HG03196 (cell line): ENCODE results near the gene TSPAN10.
A peak's percentile ranks its signal among the peaks of the same experiment; 100 is the strongest.

Experiments
- ATAC-seq: cut with Tn5 transposase; IDR thresholded peaks from one replicate; pipeline ENCODE4 v1.9.1; 2021; ENCODE audit not compliant: unreplicated experiment

Gene TSPAN10

DNA sequence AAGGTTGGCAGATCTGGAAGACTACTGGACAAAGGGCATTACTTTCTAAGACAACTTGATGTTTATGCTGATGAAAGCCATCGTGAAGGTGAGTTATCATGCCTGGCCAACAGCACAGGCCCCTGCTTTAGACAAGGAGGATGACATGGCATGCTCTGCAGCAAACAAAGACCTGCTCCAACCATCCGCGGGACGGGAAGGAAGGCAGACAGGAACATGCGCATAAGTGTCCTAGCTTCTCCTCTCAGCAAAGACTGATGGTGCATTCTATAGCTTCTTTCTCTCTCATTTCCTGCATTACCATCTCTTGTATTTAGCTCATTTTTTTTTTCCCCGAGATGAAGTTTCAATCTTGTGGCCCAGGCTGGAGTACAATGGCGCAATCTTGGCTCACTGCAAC is 5.5 kb upstream of the TSPAN10 start:
- no peak for ATAC-seq

DNA sequence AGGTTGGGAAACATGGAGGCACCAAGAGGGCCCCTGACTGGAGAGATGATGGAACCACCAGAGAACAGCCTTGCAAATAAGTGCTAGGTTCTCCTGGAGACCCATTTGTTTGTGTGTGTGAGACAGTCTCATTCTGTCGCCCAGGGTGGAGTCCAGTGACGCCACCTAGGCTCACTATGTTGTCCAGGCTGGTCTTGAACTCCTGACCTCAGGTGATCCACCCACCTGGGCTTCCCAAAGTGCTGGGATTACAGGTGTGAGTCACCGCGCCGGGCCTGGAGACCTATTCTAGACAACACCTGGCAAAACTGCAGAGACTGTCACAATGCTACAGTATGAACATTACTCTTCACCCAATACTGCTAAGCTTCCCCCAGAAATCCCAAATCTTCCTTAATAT is 1.6 kb upstream of the TSPAN10 start:
- no peak for ATAC-seq

DNA sequence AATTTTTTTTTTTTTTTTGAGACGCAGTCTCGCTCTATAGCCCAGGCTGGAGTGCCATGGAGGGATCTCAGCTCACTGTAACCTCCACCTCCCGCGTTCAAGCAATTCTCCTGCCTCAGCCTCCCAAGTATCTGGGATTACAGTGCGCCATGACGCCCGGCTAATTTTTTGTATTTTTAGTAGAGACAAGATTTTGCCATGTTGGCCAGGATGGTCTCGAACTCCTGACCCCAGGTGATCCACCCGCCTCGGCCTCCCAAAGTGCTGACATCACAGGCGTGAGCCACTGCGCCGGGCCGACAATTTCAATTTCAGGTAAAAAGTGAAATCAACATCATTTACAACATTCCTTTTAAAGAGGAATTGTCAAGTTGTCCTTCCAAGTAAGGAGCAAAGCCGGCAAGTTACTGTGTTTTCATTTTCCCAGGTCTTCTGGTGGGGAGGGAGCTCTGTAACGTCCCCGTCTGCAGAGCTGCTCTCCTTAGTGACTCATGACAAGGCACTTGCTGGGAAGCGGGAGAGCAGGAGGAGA is 957 bp upstream of the TSPAN10 start:
- peak; percentile 8 for ATAC-seq

GRCh38 chr17:81638683-81639082 is 1.7 kb downstream of the TSPAN10 start:
- ATAC-seq: no peak

GRCh38 chr17:81640011-81640410 is 3.0 kb downstream of the TSPAN10 start:
- ATAC-seq: no peak

GRCh38 chr17:81641825-81642489 is 5.0 kb downstream of the TSPAN10 start:
- no peak for ATAC-seq

- ATAC-seq: no peak
Measured at GRCh38 chr17:81644496-81644895, 7.5 kb downstream of the TSPAN10 start.

- no peak for ATAC-seq
Measured at GRCh38 chr17:81644976-81645952, 8.3 kb downstream of the TSPAN10 start.

DNA sequence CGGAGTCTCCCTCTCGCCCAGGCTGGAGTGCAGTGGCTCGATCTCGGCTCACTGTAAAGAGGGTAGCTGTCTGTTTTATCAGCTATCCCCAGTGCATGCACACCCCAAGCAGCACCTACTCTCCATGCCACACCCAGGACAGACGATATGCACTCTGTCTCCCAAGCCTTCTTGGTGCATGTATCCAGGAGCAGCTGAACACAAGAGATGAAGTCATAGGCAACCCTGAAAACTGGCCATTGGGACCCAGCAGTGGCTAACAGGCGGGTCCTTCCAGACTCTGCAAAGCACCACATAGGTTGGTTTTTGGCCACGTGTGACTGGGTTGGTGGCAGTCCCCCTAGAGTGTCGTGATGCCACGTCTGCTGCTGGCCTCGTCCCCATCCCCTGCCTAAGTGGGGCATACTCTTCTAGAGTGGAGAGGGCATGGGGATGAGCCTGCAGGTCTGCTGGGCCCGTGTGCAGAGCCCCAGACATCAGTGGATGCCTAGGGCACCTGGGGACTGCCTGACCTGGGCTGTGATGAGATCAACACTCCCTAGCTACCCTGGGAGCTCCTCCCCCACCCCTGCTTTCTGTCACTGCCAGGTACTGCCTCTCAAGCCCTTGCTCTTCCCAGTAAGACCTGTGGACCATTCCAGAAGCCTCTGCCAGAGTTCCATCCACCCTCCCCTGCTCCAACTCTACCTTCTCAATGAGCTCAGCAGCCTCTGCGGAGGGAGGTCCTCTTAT is 10.0 kb downstream of the TSPAN10 start:
- no peak for ATAC-seq

DNA sequence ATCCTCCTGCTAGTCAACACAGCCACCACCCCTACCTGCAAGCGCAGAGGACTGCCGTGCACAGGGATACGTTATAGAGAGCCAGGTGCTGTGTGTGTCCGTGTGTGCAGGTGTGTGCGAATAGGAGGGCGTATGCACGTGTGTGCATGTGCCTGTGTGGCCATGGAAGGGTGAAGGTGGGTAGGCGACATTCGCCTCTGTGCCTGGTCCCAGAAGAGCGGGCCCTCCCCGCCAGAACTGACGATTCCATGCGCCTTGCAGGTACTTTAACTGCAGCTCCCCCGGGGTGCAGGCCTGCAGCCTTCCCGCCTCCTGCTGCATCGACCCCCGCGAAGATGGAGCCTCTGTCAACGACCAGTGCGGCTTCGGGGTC is 10.6 kb downstream of the TSPAN10 start:
- ATAC-seq: no peak

GRCh38 chr17:81648013-81648706 is 11.2 kb downstream of the TSPAN10 start:
- ATAC-seq: no peak

DNA sequence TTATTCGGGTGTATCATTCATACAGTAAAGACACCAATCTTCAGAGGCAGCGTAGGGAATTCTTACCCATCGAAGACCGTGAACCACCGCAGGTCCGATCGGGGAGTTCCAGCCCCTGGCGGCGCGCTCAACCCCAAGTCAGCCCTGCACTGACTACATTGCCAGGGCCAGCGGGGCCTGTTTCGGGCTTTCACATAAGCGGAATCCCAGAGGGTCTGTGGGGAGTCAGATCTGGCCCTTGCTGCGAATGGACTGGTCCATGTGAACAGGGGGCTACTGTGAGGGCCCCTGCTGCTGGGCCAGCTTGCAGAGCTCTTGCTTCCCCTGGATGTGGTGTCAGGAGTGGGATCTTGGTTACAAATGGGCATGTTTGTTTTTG is 11.7 kb downstream of the TSPAN10 start:
- ATAC-seq: no peak

GRCh38 chr17:81650951-81651350 is 14.0 kb downstream of the TSPAN10 start:
- no peak for ATAC-seq

GRCh38 chr17:81651692-81652091 is 14.7 kb downstream of the TSPAN10 start:
- ATAC-seq: no peak

GRCh38 chr17:81652906-81653771 is 16.1 kb downstream of the TSPAN10 start:
- ATAC-seq: no peak

- ATAC-seq: no peak
Measured at GRCh38 chr17:81655378-81656117, 18.6 kb downstream of the TSPAN10 start.

- no peak for ATAC-seq
Measured at GRCh38 chr17:81656118-81656743, 19.2 kb downstream of the TSPAN10 start, which contains the start of gene PDE6G. Gene PDE6G (minus strand): TSS chr17:81656542. CDS start chr17:81653305, 3,237 bp downstream.

GRCh38 chr17:81656835-81657234 is 19.8 kb downstream of the TSPAN10 start:
- ATAC-seq: no peak

GRCh38 chr17:81659038-81659437 is 22.0 kb downstream of the TSPAN10 start:
- no peak for ATAC-seq
